H9 (cell line): Measurements from ENCODE around the gene TDP2. TPM values are rescaled to one million over a fixed set of nuclear protein-coding genes. Genes with fewer than 3 reads are reported as not detected.

Experiments used
- DNase-seq: peaks from one replicate; pipeline ENCODE4 v3.0.0-alpha.2; 2017
- H2AFZ ChIP-seq: one replicate; pipeline ENCODE4 v1.6.1; 2013; ENCODE audit warnings: mild to moderate bottlenecking, low read length, control low read depth, moderate library complexity
- H2AK5ac ChIP-seq: 2 replicates; pipeline ENCODE4 v1.6.1; 2013; ENCODE audit warnings: low read length, control low read depth, mixed read lengths; ENCODE audit not compliant: insufficient read length
- H2BK120ac ChIP-seq: one replicate; pipeline ENCODE4 v1.6.1; 2013; ENCODE audit warnings: low read depth, mild to moderate bottlenecking, low read length, control low read depth, inconsistent platforms; ENCODE audit not compliant: poor library complexity, severe bottlenecking
- H2BK12ac ChIP-seq: 2 replicates; pipeline ENCODE4 v1.6.1; 2013; ENCODE audit warnings: low read length, control low read depth, mixed read lengths, low read depth; ENCODE audit not compliant: insufficient read length
- H2BK15ac ChIP-seq: 2 replicates; pipeline ENCODE4 v1.6.1; 2013; ENCODE audit warnings: low read depth, low read length, control low read depth
- H2BK20ac ChIP-seq: one replicate; pipeline ENCODE4 v1.6.1; 2013; ENCODE audit warnings: low read depth, mild to moderate bottlenecking, low read length, control low read depth, inconsistent platforms; ENCODE audit not compliant: poor library complexity, severe bottlenecking
- H2BK5ac ChIP-seq: 2 replicates; pipeline ENCODE4 v1.6.1; 2013; ENCODE audit warnings: low read length, control low read depth, mixed read lengths; ENCODE audit not compliant: insufficient read length
- H3K14ac ChIP-seq: 2 replicates; pipeline ENCODE4 v1.6.1; 2013; ENCODE audit warnings: low read length, control low read depth; ENCODE audit not compliant: insufficient read depth
- H3K18ac ChIP-seq: 2 replicates; pipeline ENCODE4 v1.6.1; 2013; ENCODE audit warnings: low read depth, mild to moderate bottlenecking, mixed read lengths, low read length, control low read depth; ENCODE audit not compliant: insufficient read length
- H3K23ac ChIP-seq: 2 replicates; pipeline ENCODE4 v1.6.1; 2013; ENCODE audit warnings: low read length, control low read depth, mixed read lengths, low read depth; ENCODE audit not compliant: insufficient read length
- H3K23me2 ChIP-seq: 2 replicates; pipeline ENCODE4 v1.6.1; 2013; ENCODE audit warnings: low read depth, mild to moderate bottlenecking, mixed read lengths, low read length, control low read depth; ENCODE audit not compliant: insufficient read length, poor library complexity, severe bottlenecking
- H3K27ac ChIP-seq: 2 replicates; pipeline ENCODE4 v1.5.1; 2013; ENCODE audit warnings: low read length, control low read depth, mixed read lengths, low read depth; ENCODE audit not compliant: insufficient read length
- H3K27me3 ChIP-seq: 2 replicates; pipeline ENCODE4 v1.6.1; 2013; ENCODE audit warnings: low read length, control low read depth, inconsistent platforms; ENCODE audit not compliant: insufficient read depth
- H3K4ac ChIP-seq: 2 replicates; pipeline ENCODE4 v1.6.1; 2013; ENCODE audit warnings: low read depth, mild to moderate bottlenecking, control low read depth, inconsistent platforms, low read length, moderate library complexity
- H3K4me1 ChIP-seq: 2 replicates; pipeline ENCODE4 v1.6.1; 2013; ENCODE audit warnings: low read length, control low read depth, inconsistent platforms; ENCODE audit not compliant: insufficient read depth
- H3K4me2 ChIP-seq: 2 replicates; pipeline ENCODE4 v1.6.1; 2013; ENCODE audit warnings: low read length, control low read depth, mixed read lengths; ENCODE audit not compliant: insufficient read length, insufficient read depth
- H3K56ac ChIP-seq: 2 replicates; pipeline ENCODE4 v1.6.1; 2013; ENCODE audit warnings: low read depth, mild to moderate bottlenecking, mixed read lengths, low read length, control low read depth; ENCODE audit not compliant: insufficient read length
- H3K79me1 ChIP-seq: 2 replicates; pipeline ENCODE4 v1.6.1; 2013; ENCODE audit warnings: low read depth, mild to moderate bottlenecking, moderate library complexity, low read length, control low read depth, inconsistent platforms; ENCODE audit not compliant: insufficient read depth, poor library complexity, severe bottlenecking
- H3K79me2 ChIP-seq: 2 replicates; pipeline ENCODE4 v1.6.1; 2013; ENCODE audit warnings: low read length, control low read depth, inconsistent platforms; ENCODE audit not compliant: insufficient read depth
- H3K9ac ChIP-seq: 2 replicates; pipeline ENCODE4 v1.6.1; 2013; ENCODE audit warnings: low read length, control low read depth, mixed read lengths; ENCODE audit not compliant: insufficient read length; ENCODE audit errors: extremely low read depth
- H3K9me3 ChIP-seq: one replicate; pipeline ENCODE4 v1.6.1; 2013; ENCODE audit warnings: low read depth, low read length, inconsistent platforms; ENCODE audit not compliant: control insufficient read depth
- H3T11ph ChIP-seq: one replicate; pipeline ENCODE4 v1.6.1; 2013; ENCODE audit warnings: mild to moderate bottlenecking, low read length, control low read depth, inconsistent platforms
- H4K20me1 ChIP-seq: one replicate; pipeline ENCODE4 v1.6.1; 2013; ENCODE audit not compliant: control insufficient read depth, insufficient read length, insufficient read depth
- H4K5ac ChIP-seq: 2 replicates; pipeline ENCODE4 v1.6.1; 2013; ENCODE audit warnings: low read depth, mild to moderate bottlenecking, mixed read lengths, low read length, control low read depth; ENCODE audit not compliant: insufficient read length
- H4K8ac ChIP-seq: replicated peaks from 2 replicates; pipeline ENCODE4 v1.6.1; 2013; ENCODE audit warnings: low read length, control low read depth, mixed read lengths, low read depth; ENCODE audit not compliant: insufficient read length
- H4K91ac ChIP-seq: 2 replicates; pipeline ENCODE4 v1.6.1; 2013; ENCODE audit warnings: low read depth, mild to moderate bottlenecking, moderate library complexity, mixed read lengths, low read length, control low read depth; ENCODE audit not compliant: insufficient read length
- H3K27ac Mint-ChIP-seq, 3 experiments: 2 replicates in 2 of 3; 3 replicates in 1 of 3; pipeline ENCODE4 v1.8.0; 2020 to 2021; ENCODE audit warnings: mixed read lengths in 3 of 3, mild to moderate bottlenecking in 1 of 3, moderate library complexity in 1 of 3
- H3K27me3 Mint-ChIP-seq: 2 replicates; pipeline ENCODE4 v1.8.0; 2021; ENCODE audit warnings: low read depth, mild to moderate bottlenecking, moderate library complexity, mixed read lengths
- H3K36me3 Mint-ChIP-seq, 3 experiments: 2 replicates in 2 of 3; 3 replicates in 1 of 3; pipeline ENCODE4 v1.8.0; 2020 to 2021; ENCODE audit warnings: low read depth in 3 of 3, mixed read lengths in 3 of 3; ENCODE audit not compliant: insufficient read depth in 1 of 3
- H3K4me1 Mint-ChIP-seq, 2 experiments: 2 replicates each; pipeline ENCODE4 v1.8.0; 2020; ENCODE audit warnings: mixed read lengths in 2 of 2
- H3K4me3 Mint-ChIP-seq, 2 experiments: 2 replicates in 1 of 2; 3 replicates in 1 of 2; pipeline ENCODE4 v1.8.0; 2020 to 2021; ENCODE audit warnings: mild to moderate bottlenecking in 2 of 2, mixed read lengths in 2 of 2, moderate library complexity in 1 of 2
- H3K9me3 Mint-ChIP-seq, 2 experiments: 2 replicates in 1 of 2; 3 replicates in 1 of 2; pipeline ENCODE4 v1.8.0; 2020; ENCODE audit warnings: mild to moderate bottlenecking in 2 of 2, mixed read lengths in 2 of 2, moderate library complexity in 1 of 2
- CTCF ChIP-seq: fragments of 200-600 bp; sonication (generic); conservative IDR thresholded peaks from 3 replicates; pipeline ENCODE4 v1.8.0; 2021; ENCODE audit warnings: antibody characterized with exemption, mild to moderate bottlenecking
- WGBS: extraction: QIAGEN DNeasy Blood & Tissue Kit; methylation state at CpG from one replicate; pipeline ENCODE4 v1.1.7; 2013; ENCODE audit warnings: missing lambda C conversion rate, low lambda C conversion rate, mixed read lengths; ENCODE audit not compliant: insufficient read length; ENCODE audit errors: extremely low coverage; 5-methylcytosine and 5-hydroxymethylcytosine counted together
- total RNA-seq: library from RNA; stranded (reverse); gene quantifications from 2 replicates; pipeline ENCODE4 v1.2.1, GENCODE V29; 2021

Gene TDP2
- total RNA-seq, 1 experiment from 2014 or later, result 55.6 TPM

DNA sequence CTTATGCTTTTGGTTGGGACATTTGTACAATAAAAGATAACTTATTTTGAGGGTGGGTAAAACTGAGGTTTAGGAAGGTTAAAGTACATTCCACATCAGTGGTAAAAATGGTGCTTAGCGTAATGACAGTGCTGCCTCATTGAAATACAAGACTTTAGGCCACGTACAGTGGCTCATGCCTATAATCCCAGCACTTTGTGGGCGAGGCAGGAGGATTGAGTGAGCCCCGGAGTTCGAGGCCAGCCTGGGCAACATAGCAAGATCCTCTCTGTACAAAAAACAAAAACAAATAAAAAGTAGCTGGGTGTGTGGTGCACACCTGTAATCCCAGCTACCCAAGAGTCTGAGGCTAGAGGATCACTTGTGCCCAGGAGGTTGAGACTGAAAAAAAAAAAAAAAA, 18.4 kb downstream of the TDP2 start:
- Mint-ChIP-seq H3K4me1 (peaks cover 11% of the 10 kb centered on the region in 2 experiments), H3K9me3 (no peaks in the 10 kb centered on the region), H3K36me3 (peaks cover 13 to 26% (median 26%) of the 10 kb centered on the region in 3 experiments; a peak in 6 of 7 replicates), H3K4me3 (no peak overlapping the region), H3K27me3 (peaks cover 12% of the 10 kb centered on the region), H3K27ac (no peak overlapping the region)
- H2BK120ac ChIP-seq, result no peak overlapping the region
- H3K14ac ChIP-seq, result no peak overlapping the region
- H2BK12ac ChIP-seq, result no peak overlapping the region
- H3K4me2 ChIP-seq, result no peak overlapping the region
- H3K23ac ChIP-seq, result no peak overlapping the region
- no peak overlapping the region for H4K8ac ChIP-seq
- H3K79me1 ChIP-seq, result no peaks in the 10 kb centered on the region
- H3K4ac ChIP-seq, result no peak overlapping the region
- H3K56ac ChIP-seq, result no peak overlapping the region
- WGBS, result no CpG with 5 or more reads among the region's 5 CpGs
- no peaks in the 10 kb centered on the region for H4K20me1 ChIP-seq
- H2BK15ac ChIP-seq, result no peak overlapping the region
- H3K27me3 ChIP-seq, result no peaks in the 10 kb centered on the region
- H2AK5ac ChIP-seq, result no peak overlapping the region
- no peak overlapping the region for H2BK20ac ChIP-seq
- no peak overlapping the region for H4K91ac ChIP-seq
- H3T11ph ChIP-seq, result no peak overlapping the region
- H3K9me3 ChIP-seq, result no peaks in the 10 kb centered on the region
- no peak overlapping the region for H4K5ac ChIP-seq
- H3K23me2 ChIP-seq, result peaks cover 8% of the 10 kb centered on the region
- no peaks in the 10 kb centered on the region for H3K79me2 ChIP-seq
- no peak overlapping the region for H2BK5ac ChIP-seq
- no peak overlapping the region for H3K18ac ChIP-seq
- DNase-seq, result no peak
- no peak overlapping the region for H3K9ac ChIP-seq
- no peak for TF ChIP-seq CTCF
- no peak overlapping the region for H2AFZ ChIP-seq
- H3K4me1 ChIP-seq, result no peaks in the 10 kb centered on the region; the same call in 1 of the 2 replicates
- H3K27ac ChIP-seq, result no peak overlapping the region
